SK-N-SH (cell line): ENCODE data around the gene CASZ1.

ENCODE experiments used
- CTCF ChIP-seq: fragments of 200-600 bp; sonication (generic); IDR thresholded peaks from 2 replicates; pipeline ENCODE4 v1.6.1; 2017; ENCODE audit warnings: antibody characterized with exemption, mild to moderate bottlenecking, moderate library complexity
- TEAD4 ChIP-seq: IDR thresholded peaks from 2 replicates; pipeline ENCODE4 v1.4.0; 2012; ENCODE audit warnings: mild to moderate bottlenecking, borderline replicate concordance; ENCODE audit not compliant: insufficient read depth
- YY1 ChIP-seq: IDR thresholded peaks from 2 replicates; pipeline ENCODE4 v1.4.0; 2012; ENCODE audit warnings: low read depth, mild to moderate bottlenecking

- TF ChIP-seq YY1 (no peak), CTCF (no peak), TEAD4 (no peak)
These were observed 123.2 kb downstream of the CASZ1 start for GRCh38 chr1:10673109-10673711.
